ENCODE data around the gene LRRC26. TPM values are rescaled to one million over a fixed set of nuclear protein-coding genes. Genes with fewer than 3 reads are reported as not detected.

Gene LRRC26
- total RNA-seq, 2 donors from 2014 or later, result not detected

GRCh38 chr9:137141976-137142936 lies 27.6 kb downstream of the LRRC26 start:
- Histone ChIP-seq H3K4me3 (no peak overlapping the region), H3K27ac (no peak overlapping the region), H3K27me3 (replicated peaks; ENCODE audit: insufficient read depth) (peaks cover 20% of the 10 kb centered on the region), H3K9me3 (no peaks in the 10 kb centered on the region), H3K36me3 (no peaks in the 10 kb centered on the region), H3K4me1 (ENCODE audit: control insufficient read depth in 1 of 2, low read depth in 2 of 2) (peaks cover 0 to 3% of the 10 kb centered on the region in 2 donors)
- no peak for ATAC-seq (ENCODE audit: insufficient number of reproducible peaks, low FRiP score, low read depth)
- no peak for DNase-seq (ENCODE audit: low spot score)
- TF ChIP-seq CTCF (IDR thresholded peaks at IDR 0.05), result no peak

GRCh38 chr9:137141050-137141810 lies 28.6 kb downstream of the LRRC26 start:
- ATAC-seq (ENCODE audit: insufficient number of reproducible peaks, low FRiP score, low read depth), result no peak
- TF ChIP-seq CTCF (IDR thresholded peaks at IDR 0.05), result no peak
- Histone ChIP-seq H3K36me3 (no peaks in the 10 kb centered on the region), H3K27ac (no peak overlapping the region), H3K27me3 (replicated peaks; ENCODE audit: insufficient read depth) (peaks cover 20% of the 10 kb centered on the region), H3K4me1 (ENCODE audit: control insufficient read depth in 1 of 2, low read depth in 2 of 2) (peaks cover 0 to 3% of the 10 kb centered on the region in 2 donors), H3K9me3 (no peaks in the 10 kb centered on the region), H3K4me3 (no peak overlapping the region)
- no peak for DNase-seq (ENCODE audit: low spot score)

- H3K27me3 ChIP-seq (replicated peaks; ENCODE audit: insufficient read depth), result peaks cover 26% of the 10 kb centered on the region
Measured at GRCh38 chr9:137140151-137141012, 29.5 kb downstream of the LRRC26 start.

GRCh38 chr9:137139468-137140150 lies 30.2 kb downstream of the LRRC26 start:
- Histone ChIP-seq H3K9me3 (no peaks in the 10 kb centered on the region), H3K4me1 (ENCODE audit: control insufficient read depth in 1 of 2, low read depth in 2 of 2) (peaks cover 0 to 3% of the 10 kb centered on the region in 2 donors), H3K27ac (no peak overlapping the region), H3K4me3 (no peak overlapping the region), H3K27me3 (replicated peaks; ENCODE audit: insufficient read depth) (peaks cover 26% of the 10 kb centered on the region), H3K36me3 (no peaks in the 10 kb centered on the region)
- DNase-seq (ENCODE audit: low spot score) (no peak), ATAC-seq (ENCODE audit: insufficient number of reproducible peaks, low FRiP score, low read depth) (no peak)
- TF ChIP-seq CTCF (IDR thresholded peaks at IDR 0.05), result no peak

More at GRCh38 chr9:137140151-137141012, 29.5 kb downstream of the LRRC26 start:
- Histone ChIP-seq H3K4me1 (ENCODE audit: control insufficient read depth in 1 of 2, low read depth in 2 of 2) (peaks cover 0 to 3% of the 10 kb centered on the region in 2 donors), H3K9me3 (no peaks in the 10 kb centered on the region), H3K4me3 (no peak overlapping the region), H3K36me3 (no peaks in the 10 kb centered on the region), H3K27ac (no peak overlapping the region)
- ATAC-seq (ENCODE audit: insufficient number of reproducible peaks, low FRiP score, low read depth), result no peak
- no peak for DNase-seq (ENCODE audit: low spot score)
- TF ChIP-seq CTCF (IDR thresholded peaks at IDR 0.05), result no peak

Measured in thoracic aorta (tissue), 2 donors.